ENCODE data around the gene EFNA5. TPM values are rescaled to one million over a fixed set of nuclear protein-coding genes. Genes with fewer than 3 reads are reported as not detected.
A peak's percentile ranks its signal among the peaks of the same experiment; 100 is the strongest.

EFNA5 gene
- total RNA-seq, 5 donors from 2014 or later (not counting 1 experiment from before 2014, with no cell fraction given) = 0.06 to 2.6 (median 0.21) TPM; not detected in 1

- Histone ChIP-seq H3K9me3 (no peaks in the 10 kb centered on the region), H3K36me3 (ENCODE audit: control insufficient read depth in 2 of 2, extremely low read depth in 1 of 2, insufficient read depth in 1 of 2, low read length in 1 of 2) (no peaks in the 10 kb centered on the region), H3K27ac (ENCODE audit: low read length) (no peak overlapping the region), H3K27me3 (replicated peaks in 1 of 2; ENCODE audit: control insufficient read depth in 2 of 2, extremely low read depth in 1 of 2, insufficient read depth in 2 of 2, low read length in 1 of 2) (no peaks in the 10 kb centered on the region), H3K4me1 (ENCODE audit: control insufficient read depth in 1 of 2, extremely low read depth in 1 of 2, insufficient read depth in 2 of 2, low read length in 2 of 2) (peaks cover 10 to 16% of the 10 kb centered on the region in 2 experiments), H3K4me3 (ENCODE audit: control insufficient read depth in 1 of 2, extremely low read depth in 1 of 2, low read length in 1 of 2) (no peak overlapping the region)
- Mint-ChIP-seq H3K27ac (no peak overlapping the region), H3K27me3 (peaks cover 0 to 3% of the 10 kb centered on the region in 2 donors), H3K4me1 (peaks cover 0 to 15% (median 10%) of the 10 kb centered on the region in 3 donors), H3K4me3 (no peak overlapping the region), H3K36me3 (no peaks in the 10 kb centered on the region), H3K9me3 (no peaks in the 10 kb centered on the region)
- ChIA-PET POLR2A (no interaction called here), CTCF (no interaction called here)
- ATAC-seq (replicated peaks in 1 of 4) (no peak), DNase-seq (no peak)
- no CpG with 5 or more reads among the region's 1 CpG for WGBS (ENCODE audit: insufficient coverage)
Measured at GRCh38 chr5:107541400-107541799, 129.3 kb downstream of the EFNA5 start.

- Mint-ChIP-seq H3K27ac (no peak overlapping the region), H3K4me3 (no peak overlapping the region), H3K36me3 (no peaks in the 10 kb centered on the region), H3K9me3 (no peaks in the 10 kb centered on the region), H3K27me3 (no peaks in the 10 kb centered on the region), H3K4me1 (peaks cover 0 to 15% (median 10%) of the 10 kb centered on the region in 3 donors)
- peaks cover 10 to 16% of the 10 kb centered on the region in 2 experiments for H3K4me1 ChIP-seq (ENCODE audit: control insufficient read depth in 1 of 2, extremely low read depth in 1 of 2, insufficient read depth in 2 of 2, low read length in 2 of 2)
- no peak overlapping the region for H3K27ac ChIP-seq (ENCODE audit: low read length)
- H3K4me3 ChIP-seq (ENCODE audit: control insufficient read depth in 1 of 2, extremely low read depth in 1 of 2, low read length in 1 of 2) = no peak overlapping the region
- CTCF ChIA-PET = interaction anchor here in 1 of 2 donors (0.7 to 1.6 kb wide), 3 partner anchors 31 to 1155 kb away, joined by 3 to 5 read pairs (median 4); no protein-coding TSS in a partner anchor
- ATAC-seq (replicated peaks in 1 of 4) (no peak), DNase-seq (peak in 1 of 35 experiments; percentile 26)
- no peaks in the 10 kb centered on the region for H3K9me3 ChIP-seq
- H3K36me3 ChIP-seq (ENCODE audit: control insufficient read depth in 2 of 2, extremely low read depth in 1 of 2, insufficient read depth in 1 of 2, low read length in 1 of 2) = no peaks in the 10 kb centered on the region
- no peaks in the 10 kb centered on the region for H3K27me3 ChIP-seq (replicated peaks in 1 of 2; ENCODE audit: control insufficient read depth in 2 of 2, extremely low read depth in 1 of 2, insufficient read depth in 2 of 2, low read length in 1 of 2)
- WGBS (ENCODE audit: insufficient coverage) = no CpG with 5 or more reads among the region's 4 CpGs
- POLR2A ChIA-PET = no interaction called here
Measured at GRCh38 chr5:107539726-107540330, 130.9 kb downstream of the EFNA5 start.

- H3K4me1 ChIP-seq (ENCODE audit: control insufficient read depth in 1 of 2, extremely low read depth in 1 of 2, insufficient read depth in 2 of 2, low read length in 2 of 2) = peaks cover 10 to 16% of the 10 kb centered on the region in 2 experiments
- no peaks in the 10 kb centered on the region for H3K9me3 ChIP-seq
- H3K27ac ChIP-seq (ENCODE audit: low read length) = no peak overlapping the region
- no peak overlapping the region for H3K27ac Mint-ChIP-seq
- no peaks in the 10 kb centered on the region for H3K36me3 ChIP-seq (ENCODE audit: control insufficient read depth in 2 of 2, extremely low read depth in 1 of 2, insufficient read depth in 1 of 2, low read length in 1 of 2)
- H3K4me1 Mint-ChIP-seq = peaks cover 0 to 20% (median 10%) of the 10 kb centered on the region in 3 donors
- no peaks in the 10 kb centered on the region for H3K36me3 Mint-ChIP-seq
- no peak for DNase-seq
- POLR2A ChIA-PET = no interaction called here
- peak in 1 of 4 experiments; percentile 23 for ATAC-seq (replicated peaks in 1 of 4)
- H3K27me3 Mint-ChIP-seq = peaks cover 0 to under 1% of the 10 kb centered on the region in 2 donors
- no peaks in the 10 kb centered on the region for H3K9me3 Mint-ChIP-seq
- CTCF ChIA-PET = interaction anchor here in 1 of 2 donors (1.6 kb wide), 1 partner anchor 32 kb away, joined by 5 read pairs; no protein-coding TSS in a partner anchor
- WGBS (ENCODE audit: insufficient coverage) = 72% methylated on average over 5 of the region's 5 CpGs
- no peaks in the 10 kb centered on the region for H3K27me3 ChIP-seq (replicated peaks in 1 of 2; ENCODE audit: control insufficient read depth in 2 of 2, extremely low read depth in 1 of 2, insufficient read depth in 2 of 2, low read length in 1 of 2)
- H3K4me3 ChIP-seq (ENCODE audit: control insufficient read depth in 1 of 2, extremely low read depth in 1 of 2, low read length in 1 of 2) = no peak overlapping the region
- no peak overlapping the region for H3K4me3 Mint-ChIP-seq
Measured at GRCh38 chr5:107538805-107539445, 131.8 kb downstream of the EFNA5 start.

- POLR2A ChIA-PET = no interaction called here
- peaks cover 13 to 16% of the 10 kb centered on the region in 2 experiments for H3K4me1 ChIP-seq (ENCODE audit: control insufficient read depth in 1 of 2, extremely low read depth in 1 of 2, insufficient read depth in 2 of 2, low read length in 2 of 2)
- DNase-seq = no peak
- no peaks in the 10 kb centered on the region for H3K36me3 ChIP-seq (ENCODE audit: control insufficient read depth in 2 of 2, extremely low read depth in 1 of 2, insufficient read depth in 1 of 2, low read length in 1 of 2)
- H3K27ac ChIP-seq (ENCODE audit: low read length) = no peak overlapping the region
- Mint-ChIP-seq H3K4me3 (no peak overlapping the region), H3K27ac (no peak overlapping the region), H3K4me1 (peaks cover 0 to 21% (median 10%) of the 10 kb centered on the region in 3 donors), H3K9me3 (no peaks in the 10 kb centered on the region), H3K27me3 (peaks cover 0 to 4% of the 10 kb centered on the region in 2 donors), H3K36me3 (no peaks in the 10 kb centered on the region)
- H3K4me3 ChIP-seq (ENCODE audit: control insufficient read depth in 1 of 2, extremely low read depth in 1 of 2, low read length in 1 of 2) = no peak overlapping the region
- ATAC-seq (replicated peaks in 1 of 4) = no peak
- CTCF ChIA-PET = interaction anchor here in 1 of 2 donors (1.0 kb wide), 1 partner anchor 33 kb away, joined by 3 read pairs; no protein-coding TSS in a partner anchor
- H3K27me3 ChIP-seq (replicated peaks in 1 of 2; ENCODE audit: control insufficient read depth in 2 of 2, extremely low read depth in 1 of 2, insufficient read depth in 2 of 2, low read length in 1 of 2) = no peaks in the 10 kb centered on the region
- no peaks in the 10 kb centered on the region for H3K9me3 ChIP-seq
Measured at GRCh38 chr5:107538331-107538730, 132.4 kb downstream of the EFNA5 start.

GRCh38 chr5:107535849-107536248, 134.9 kb downstream of the EFNA5 start:
- Histone ChIP-seq H3K36me3 (ENCODE audit: control insufficient read depth in 2 of 2, extremely low read depth in 1 of 2, insufficient read depth in 1 of 2, low read length in 1 of 2) (no peaks in the 10 kb centered on the region), H3K9me3 (no peaks in the 10 kb centered on the region), H3K27ac (ENCODE audit: low read length) (no peak overlapping the region), H3K4me3 (ENCODE audit: control insufficient read depth in 1 of 2, extremely low read depth in 1 of 2, low read length in 1 of 2) (no peak overlapping the region), H3K27me3 (replicated peaks in 1 of 2; ENCODE audit: control insufficient read depth in 2 of 2, extremely low read depth in 1 of 2, insufficient read depth in 2 of 2, low read length in 1 of 2) (no peaks in the 10 kb centered on the region), H3K4me1 (ENCODE audit: control insufficient read depth in 1 of 2, extremely low read depth in 1 of 2, insufficient read depth in 2 of 2, low read length in 2 of 2) (peaks cover 13 to 16% of the 10 kb centered on the region in 2 experiments)
- Mint-ChIP-seq H3K9me3 (no peaks in the 10 kb centered on the region), H3K27ac (no peak overlapping the region), H3K4me1 (peaks cover 0 to 21% (median 10%) of the 10 kb centered on the region in 3 donors), H3K27me3 (peaks cover 0 to 11% of the 10 kb centered on the region in 2 donors), H3K36me3 (no peaks in the 10 kb centered on the region), H3K4me3 (no peak overlapping the region)
- ChIA-PET POLR2A (no interaction called here), CTCF (no interaction called here)
- WGBS (ENCODE audit: insufficient coverage) = no CpG with 5 or more reads among the region's 1 CpG
- ATAC-seq (replicated peaks in 1 of 4) = no peak
- DNase-seq = no peak

- Histone ChIP-seq H3K27me3 (replicated peaks in 1 of 2; ENCODE audit: control insufficient read depth in 2 of 2, extremely low read depth in 1 of 2, insufficient read depth in 2 of 2, low read length in 1 of 2) (no peaks in the 10 kb centered on the region), H3K4me3 (ENCODE audit: control insufficient read depth in 1 of 2, extremely low read depth in 1 of 2, low read length in 1 of 2) (no peak overlapping the region), H3K27ac (ENCODE audit: low read length) (no peak overlapping the region), H3K4me1 (ENCODE audit: control insufficient read depth in 1 of 2, extremely low read depth in 1 of 2, insufficient read depth in 2 of 2, low read length in 2 of 2) (peaks cover 5 to 12% of the 10 kb centered on the region in 2 experiments), H3K36me3 (ENCODE audit: control insufficient read depth in 2 of 2, extremely low read depth in 1 of 2, insufficient read depth in 1 of 2, low read length in 1 of 2) (no peaks in the 10 kb centered on the region), H3K9me3 (no peaks in the 10 kb centered on the region)
- CTCF ChIA-PET = interaction anchor here in 1 of 2 donors (0.5 kb wide), 1 partner anchor 17 kb away, joined by 3 read pairs; no protein-coding TSS in a partner anchor
- H3K36me3 Mint-ChIP-seq = no peaks in the 10 kb centered on the region
- H3K4me3 Mint-ChIP-seq = no peak overlapping the region
- POLR2A ChIA-PET = no interaction called here
- DNase-seq (peak in 1 of 35 experiments; percentile 19), ATAC-seq (replicated peaks in 1 of 4) (no peak)
- H3K9me3 Mint-ChIP-seq = peaks cover 0 to 3% (median 0%) of the 10 kb centered on the region in 3 donors
- no CpG with 5 or more reads among the region's 2 CpGs for WGBS (ENCODE audit: insufficient coverage)
- peaks cover 0 to 15% of the 10 kb centered on the region in 2 donors for H3K27me3 Mint-ChIP-seq
- H3K4me1 Mint-ChIP-seq = peaks cover 0 to 19% (median 10%) of the 10 kb centered on the region in 3 donors
- H3K27ac Mint-ChIP-seq = no peak overlapping the region
Measured at GRCh38 chr5:107533910-107534876, 136.5 kb downstream of the EFNA5 start.
